GM15510 (cell line): ENCODE measurements around the gene PGM1.

Experiments used
- POLR2A ChIP-seq: IDR thresholded peaks from 3 replicates; pipeline ENCODE4 v1.6.1; 2011; ENCODE audit warnings: borderline replicate concordance; ENCODE audit not compliant: insufficient read length; ENCODE audit errors: extremely low read depth

Gene PGM1

DNA sequence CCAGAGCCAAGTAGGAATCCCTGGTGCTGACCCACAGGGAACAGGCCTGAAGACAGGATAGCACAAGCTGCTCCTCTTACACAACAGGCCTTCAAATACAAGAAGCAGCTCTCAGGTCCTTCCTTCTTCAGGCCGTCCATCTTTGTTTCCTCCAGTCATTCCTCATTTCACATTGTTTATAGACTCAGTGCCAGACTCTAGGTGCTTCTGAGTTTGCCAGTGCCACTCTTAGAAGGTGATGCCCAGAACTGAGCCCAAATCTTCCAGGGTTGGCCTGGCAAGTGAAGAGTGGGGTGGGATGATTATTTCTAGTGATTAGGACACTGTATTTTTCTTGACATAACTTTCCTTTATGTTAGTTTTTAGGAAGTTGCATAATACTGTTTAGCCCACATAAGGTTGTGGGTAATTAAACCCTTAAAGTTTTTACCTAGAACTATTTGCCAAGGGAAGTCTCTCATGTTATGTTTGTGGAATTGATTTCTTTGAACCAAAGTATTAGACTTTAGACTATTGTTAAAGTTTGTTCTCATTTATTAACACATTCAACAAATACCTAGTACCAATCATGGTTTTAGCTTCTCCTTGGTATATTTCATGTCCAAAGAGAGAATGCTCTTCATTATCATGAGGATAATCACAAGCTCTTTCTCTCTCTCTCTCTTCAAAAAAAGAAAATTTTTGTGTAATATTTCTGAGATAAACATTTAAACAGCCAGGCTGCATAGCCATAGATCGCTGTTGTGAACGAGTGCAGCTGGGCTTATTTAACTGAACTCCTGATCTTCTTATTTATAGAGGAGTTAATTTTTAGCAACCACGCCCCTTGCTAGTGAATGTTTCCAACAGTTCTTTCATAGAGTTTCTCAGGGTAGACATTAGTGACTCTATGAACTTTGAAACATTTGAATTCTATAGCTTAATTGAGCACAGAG is 47.7 kb downstream of the PGM1 start:
- TF ChIP-seq POLR2A, result no peak

DNA sequence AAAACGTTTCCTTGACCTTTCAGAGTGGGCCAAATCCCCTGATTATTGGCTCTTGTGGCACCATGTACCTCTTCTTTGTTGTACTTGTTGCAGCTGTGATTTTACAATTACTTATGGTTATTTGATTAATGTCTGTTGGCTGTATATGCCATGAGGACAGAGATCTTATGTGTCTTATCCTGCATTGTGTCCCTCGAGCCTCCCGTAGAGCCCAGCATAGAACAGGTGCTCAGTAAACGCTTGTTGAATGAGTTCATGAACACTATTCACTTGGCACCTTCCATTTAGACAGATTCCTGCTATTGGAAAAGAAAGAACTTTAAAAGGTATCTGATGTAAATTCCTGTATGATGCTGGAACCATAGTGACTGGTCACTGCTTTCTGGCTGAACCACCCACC is 48.4 kb downstream of the PGM1 start:
- TF ChIP-seq POLR2A, result no peak

DNA sequence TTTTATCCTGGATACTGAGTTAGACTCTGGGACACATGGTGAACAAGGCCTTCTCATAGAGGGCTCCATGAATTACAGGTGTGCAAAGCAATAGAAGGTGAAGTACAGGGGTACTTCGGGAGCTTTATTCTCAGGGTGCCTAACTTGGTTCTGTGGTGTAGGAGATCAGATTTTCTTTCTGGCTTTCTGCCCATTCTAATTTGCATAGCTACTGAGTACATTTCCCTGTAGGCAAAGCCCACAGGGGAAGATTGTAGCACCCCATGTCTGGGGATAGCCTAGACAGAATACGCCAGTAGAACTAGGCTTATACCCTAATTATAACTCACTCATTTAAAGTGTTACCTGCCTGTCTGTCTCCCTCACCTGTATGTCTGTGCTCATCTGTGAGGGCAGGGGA is 49.7 kb downstream of the PGM1 start:
- TF ChIP-seq POLR2A, result no peak

DNA sequence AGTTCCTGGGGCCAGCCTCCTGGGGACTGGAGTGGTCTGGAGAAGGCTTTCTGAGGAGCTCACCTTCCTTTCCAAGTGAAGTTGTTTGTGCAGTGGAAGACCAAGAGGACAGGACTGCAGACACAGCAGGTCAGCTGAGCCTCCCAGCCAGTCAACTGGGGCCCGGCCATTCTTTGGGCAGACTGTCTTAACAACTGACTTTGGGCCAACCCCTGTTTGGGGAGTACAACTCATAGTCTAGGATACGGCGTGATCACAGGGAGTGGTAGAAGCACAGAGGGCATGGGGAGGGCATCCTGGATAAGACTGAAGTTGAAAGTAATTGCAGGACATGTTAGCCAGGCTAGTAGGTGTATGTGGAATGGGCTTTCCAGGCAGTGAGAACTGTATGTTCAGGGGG is 50.3 kb downstream of the PGM1 start:
- TF ChIP-seq POLR2A, result no peak

DNA sequence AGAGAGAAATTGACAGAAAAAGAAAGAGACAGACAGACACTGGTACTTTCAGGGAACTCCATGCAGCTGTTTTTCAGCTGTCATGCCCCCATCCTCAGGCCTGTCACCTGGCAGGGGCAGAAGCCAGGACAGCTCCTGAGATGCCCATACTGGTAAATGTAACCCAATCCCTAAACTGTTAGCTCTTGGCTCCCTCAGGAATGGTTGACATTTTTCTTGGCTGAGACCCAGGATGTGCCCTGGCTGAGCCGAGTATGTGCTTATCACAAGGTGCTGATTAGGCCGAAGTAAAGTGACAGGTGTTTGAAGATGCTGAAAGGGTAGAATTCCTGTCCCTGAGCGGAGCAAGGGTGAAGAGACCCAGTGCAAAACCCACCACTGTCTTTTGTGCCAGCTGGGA is 50.7 kb downstream of the PGM1 start:
- no peak for TF ChIP-seq POLR2A

DNA sequence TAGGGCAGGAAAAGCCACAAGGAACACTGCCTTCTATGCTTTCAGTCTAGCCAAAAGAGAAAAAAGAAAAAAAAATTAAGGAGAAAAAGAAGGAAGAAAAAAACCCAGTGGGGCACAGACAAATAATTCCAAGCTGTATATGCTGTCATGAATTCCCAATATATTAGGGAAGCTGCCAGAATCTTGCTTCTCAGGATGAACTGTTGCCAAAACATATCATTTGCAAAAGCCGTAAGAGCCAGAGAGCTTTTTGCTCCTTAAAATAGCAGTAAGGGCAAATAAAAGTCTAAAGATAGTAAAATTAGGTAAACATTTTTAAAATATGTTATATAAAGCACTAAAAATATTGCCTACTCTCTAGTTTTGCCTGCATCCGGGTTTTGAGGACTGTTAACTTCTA is 52.1 kb downstream of the PGM1 start:
- no peak for TF ChIP-seq POLR2A

DNA sequence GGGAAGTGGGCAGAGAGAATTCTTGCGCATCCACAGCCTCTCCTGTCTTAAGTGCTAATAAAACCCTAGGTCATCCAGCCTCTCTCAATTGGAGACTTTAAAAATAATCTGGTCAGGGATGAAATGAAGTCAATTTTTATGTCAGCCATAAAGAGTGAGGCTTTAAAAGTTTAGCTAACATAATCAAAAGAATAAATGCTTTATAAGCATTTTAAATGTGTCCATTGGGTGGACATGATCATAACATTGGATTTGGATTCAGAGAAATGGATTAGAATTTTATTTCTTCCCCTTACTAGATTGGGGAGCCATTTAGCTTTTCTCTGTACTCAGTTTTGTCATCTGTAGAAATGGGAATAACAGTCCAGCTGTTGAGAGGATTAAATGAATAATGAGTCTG is 55.5 kb downstream of the PGM1 start:
- TF ChIP-seq POLR2A, result no peak

DNA sequence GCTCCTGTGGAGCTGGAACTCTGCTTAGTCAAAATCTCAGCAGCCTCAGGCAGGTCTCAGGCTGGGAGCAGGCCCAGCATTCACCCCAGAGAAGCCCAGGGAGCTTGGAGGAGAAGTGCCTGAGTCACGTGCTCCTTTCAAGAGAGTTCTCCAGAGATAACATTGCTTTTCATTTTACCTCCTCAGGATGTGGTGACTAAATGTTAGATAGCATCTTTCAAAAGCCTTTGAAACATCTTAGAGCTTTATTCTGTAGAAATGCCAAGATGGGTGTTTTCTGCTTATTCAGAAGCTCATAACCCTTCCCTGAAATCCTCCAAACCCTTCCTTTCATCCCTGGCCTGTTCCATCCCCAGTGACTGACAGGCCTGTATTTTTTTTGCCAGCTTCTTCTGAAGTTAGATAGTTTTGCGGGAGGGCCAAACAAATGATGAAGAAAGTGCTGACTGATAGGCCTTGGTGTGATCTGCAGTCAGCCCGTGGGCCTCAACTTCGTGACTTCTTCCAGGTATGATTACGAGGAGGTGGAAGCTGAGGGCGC is 58.0 kb downstream of the PGM1 start:
- no peak for TF ChIP-seq POLR2A

DNA sequence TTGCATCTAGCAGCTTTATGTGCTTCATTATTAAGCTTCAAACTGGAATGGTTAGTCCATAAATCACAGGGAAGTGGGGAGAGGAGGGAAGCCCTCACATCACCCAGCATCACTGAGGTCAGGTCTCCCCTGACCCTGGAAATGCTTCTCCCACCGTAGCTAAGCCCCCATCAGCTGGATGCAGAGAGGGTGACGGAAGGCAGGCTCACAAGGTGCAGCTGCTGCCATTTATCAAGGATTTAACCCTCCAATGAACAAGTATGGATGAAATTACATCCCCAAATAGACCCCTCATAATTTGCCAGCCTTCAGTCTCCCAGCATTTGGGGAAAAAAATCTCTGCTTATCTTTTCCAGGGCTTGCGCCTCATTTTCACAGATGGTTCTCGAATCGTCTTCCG is 60.8 kb downstream of the PGM1 start:
- no peak for TF ChIP-seq POLR2A

DNA sequence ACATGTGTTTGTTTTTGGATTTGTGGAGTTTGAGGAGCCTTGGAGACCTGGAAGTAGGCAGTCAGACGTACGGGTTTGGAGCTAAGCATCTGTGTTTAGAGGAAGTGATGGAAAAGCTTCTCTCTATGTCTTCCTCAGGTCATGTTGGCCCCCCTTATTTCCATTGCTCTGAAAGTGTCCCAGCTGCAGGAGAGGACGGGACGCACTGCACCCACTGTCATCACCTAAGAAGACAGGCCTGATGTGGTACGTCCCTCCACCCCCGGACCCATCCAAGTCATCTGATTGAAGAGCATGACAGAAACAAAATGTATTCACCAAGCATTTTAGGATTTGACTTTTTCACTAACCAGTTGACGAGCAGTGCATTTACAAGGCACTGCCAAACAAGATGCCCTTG is 66.2 kb downstream of the PGM1 start:
- no peak for TF ChIP-seq POLR2A

DNA sequence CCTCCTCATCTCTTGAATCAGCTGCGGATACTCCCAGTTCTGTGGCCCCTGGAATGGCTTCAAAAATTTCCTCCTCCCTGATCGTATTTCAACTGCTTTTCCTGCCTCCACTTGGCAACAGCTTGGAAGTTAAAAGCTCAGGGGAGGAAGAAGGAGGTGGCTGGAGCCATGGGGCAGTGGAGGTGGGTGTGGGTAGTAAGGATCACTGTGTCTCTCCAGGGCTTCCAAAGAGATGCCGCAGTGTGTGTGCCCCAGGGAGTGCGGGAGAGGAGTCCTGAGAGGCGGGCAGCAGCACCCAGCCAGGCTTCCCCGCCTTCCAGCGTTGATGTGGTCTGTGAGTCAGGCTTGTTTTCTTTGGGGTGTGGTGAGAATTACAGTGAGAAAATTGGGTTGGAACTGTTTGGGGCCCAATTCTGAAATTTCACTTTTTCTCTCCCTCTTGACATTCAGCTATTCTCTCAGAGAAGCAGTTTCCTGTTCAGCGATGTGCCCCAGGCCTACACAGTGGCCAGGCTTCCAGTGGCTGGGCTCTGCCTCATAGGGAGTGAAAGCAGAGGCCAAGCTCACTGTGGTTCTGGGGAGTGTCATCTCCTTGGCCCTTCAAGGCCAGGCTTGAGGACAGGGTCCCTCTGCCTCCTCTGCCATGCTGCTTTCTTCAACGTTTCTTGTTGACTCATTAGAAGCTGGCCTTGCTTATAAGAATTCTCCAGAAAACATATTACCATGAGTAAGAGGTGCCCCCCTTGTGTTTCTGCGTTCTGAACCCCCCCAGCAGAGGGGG is 69.0 kb downstream of the PGM1 start:
- no peak for TF ChIP-seq POLR2A

DNA sequence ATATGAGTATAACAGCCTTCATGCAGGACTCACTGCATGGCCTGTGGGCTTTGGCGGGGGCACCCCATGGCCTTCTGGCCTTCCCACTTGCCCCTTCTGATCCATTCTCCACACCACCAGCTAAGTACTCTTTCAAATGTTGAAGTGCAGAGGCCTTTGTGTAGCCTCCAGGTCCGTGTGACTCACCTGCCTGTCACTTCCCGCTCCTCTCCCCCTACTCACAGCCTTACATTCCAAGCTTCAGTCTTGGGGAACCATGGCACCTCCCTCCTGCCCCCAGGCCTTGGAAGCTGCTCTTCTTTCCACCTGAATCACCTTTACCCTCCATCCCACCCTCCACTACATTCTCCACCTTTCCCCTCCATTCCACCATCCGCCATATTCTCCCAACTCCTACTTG is 69.6 kb downstream of the PGM1 start:
- no peak for TF ChIP-seq POLR2A

DNA sequence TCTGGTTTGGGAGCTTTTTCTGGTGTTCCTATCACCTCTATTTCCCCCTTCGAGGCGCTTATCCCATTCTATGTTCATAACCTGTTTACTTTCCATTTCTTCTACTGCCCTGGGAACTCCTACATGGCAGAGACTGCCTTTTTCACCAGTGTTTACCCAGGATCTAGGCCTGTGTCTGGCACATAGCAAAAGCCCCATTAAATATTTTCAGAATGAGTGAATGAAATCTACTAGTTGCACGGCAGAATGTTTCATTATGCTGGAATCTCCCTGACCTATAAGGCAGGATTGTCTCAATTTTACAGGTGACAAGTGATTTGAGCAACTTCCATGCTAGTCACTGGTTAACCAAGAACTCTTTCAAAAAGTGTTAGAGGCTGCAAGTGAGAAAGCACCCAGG is 70.1 kb downstream of the PGM1 start:
- no peak for TF ChIP-seq POLR2A

DNA sequence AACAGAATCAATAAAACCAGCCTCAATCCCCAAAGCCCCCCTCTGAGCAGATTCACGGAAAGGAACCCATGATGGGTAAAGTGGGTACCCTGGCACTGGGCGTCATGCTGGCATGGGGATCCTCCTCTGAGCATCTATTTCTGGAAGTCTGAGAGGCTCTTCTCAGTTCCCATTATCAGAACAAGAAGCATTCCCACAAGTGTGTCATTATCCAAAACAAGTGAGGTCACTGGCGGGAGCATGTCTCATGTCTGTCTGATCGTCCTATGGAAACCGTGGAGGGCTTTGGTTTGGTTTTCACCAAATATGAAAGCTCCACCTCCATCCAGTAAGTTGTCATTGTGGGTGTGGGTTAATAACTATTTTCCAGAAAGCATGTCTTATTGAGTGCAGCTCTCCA is 70.7 kb downstream of the PGM1 start:
- no peak for TF ChIP-seq POLR2A

DNA sequence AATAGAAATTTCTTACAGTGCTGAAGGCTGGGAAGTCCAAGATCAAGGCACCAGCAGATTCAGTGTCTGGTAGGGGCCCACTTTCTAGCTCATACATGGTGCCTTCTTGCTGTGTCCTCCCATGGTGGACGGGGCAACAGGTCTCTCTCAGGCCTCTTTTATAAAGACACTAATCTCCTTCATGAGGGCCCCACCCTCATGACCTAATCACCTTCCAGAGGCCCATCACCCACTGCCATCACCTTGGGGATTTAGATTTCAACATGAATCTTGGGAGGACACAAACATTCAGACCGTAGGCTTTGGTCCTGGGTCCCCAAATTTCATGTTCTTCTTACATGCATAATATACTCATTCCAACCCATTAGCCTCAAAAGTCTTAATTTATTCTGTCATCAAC is 71.5 kb downstream of the PGM1 start:
- TF ChIP-seq POLR2A, result no peak

DNA sequence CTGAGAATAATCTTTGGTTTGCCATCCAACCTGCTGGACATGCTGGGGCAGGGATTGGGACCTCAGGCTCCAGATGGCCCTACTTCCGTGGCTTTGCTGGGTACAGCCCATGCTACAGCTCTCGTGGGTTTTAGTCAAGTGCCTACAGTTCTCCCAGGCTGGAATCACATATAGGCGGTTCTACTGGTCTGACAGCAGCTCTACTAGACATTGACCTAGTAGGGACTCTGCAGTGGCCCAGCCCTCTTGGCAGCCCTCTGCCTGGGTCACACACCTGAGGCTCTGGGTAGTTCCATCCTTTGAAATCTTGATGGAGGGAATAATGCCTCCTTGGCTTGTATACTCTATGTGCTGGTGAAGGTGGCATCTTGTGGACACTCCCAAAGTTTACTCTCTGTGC is 72.2 kb downstream of the PGM1 start:
- no peak for TF ChIP-seq POLR2A

DNA sequence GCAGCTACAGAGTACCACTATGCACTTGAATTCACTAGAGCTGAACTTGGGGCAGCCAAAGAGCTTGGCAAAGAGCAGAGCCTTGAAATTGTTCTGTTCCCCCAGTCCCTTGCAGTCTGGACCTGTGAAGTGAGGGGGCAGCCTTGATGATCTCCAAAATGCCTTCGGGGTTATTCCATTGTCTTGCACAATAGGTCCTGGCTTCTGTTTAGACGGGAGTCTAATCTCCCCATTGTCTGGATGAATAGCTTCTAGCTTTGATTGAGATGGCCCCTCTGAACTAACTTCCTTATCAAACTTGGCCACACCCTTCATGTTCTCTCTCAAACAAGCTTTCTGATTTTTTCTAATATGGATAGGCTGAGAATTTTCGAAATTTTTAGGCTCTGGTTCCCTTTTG is 72.6 kb downstream of the PGM1 start:
- no peak for TF ChIP-seq POLR2A

DNA sequence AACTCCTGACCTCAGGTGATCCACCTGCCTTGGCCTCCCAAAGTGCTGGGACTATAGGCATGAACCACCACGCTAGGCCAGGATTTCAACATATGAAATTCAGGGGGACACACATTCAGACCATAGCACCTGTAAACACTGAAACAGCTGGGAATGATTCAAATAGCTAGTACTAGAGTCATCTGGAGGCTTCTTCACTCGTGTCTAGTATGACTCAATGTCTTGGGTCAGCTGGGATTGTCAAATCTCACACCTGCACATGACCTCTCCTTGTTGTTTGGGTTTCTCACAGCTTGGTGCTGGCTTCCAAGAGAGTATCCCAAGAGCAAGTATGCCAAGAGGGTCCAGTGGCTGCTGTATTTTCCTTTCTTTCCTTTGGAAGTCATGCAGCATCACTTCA is 75.1 kb downstream of the PGM1 start:
- no peak for TF ChIP-seq POLR2A
